H9 (cell line): ENCODE results near the gene RMI2. TPM values are rescaled to one million over a fixed set of nuclear protein-coding genes. Genes with fewer than 3 reads are reported as not detected.
A peak's percentile ranks its signal among the peaks of the same experiment; 100 is the strongest.

Experiments used
- DNase-seq: peaks from one replicate; pipeline ENCODE4 v3.0.0-alpha.2; 2017
- H2AFZ ChIP-seq: one replicate; pipeline ENCODE4 v1.6.1; 2013; ENCODE audit warnings: mild to moderate bottlenecking, low read length, control low read depth, moderate library complexity
- H2AK5ac ChIP-seq: 2 replicates; pipeline ENCODE4 v1.6.1; 2013; ENCODE audit warnings: low read length, control low read depth, mixed read lengths; ENCODE audit not compliant: insufficient read length
- H2BK120ac ChIP-seq: one replicate; pipeline ENCODE4 v1.6.1; 2013; ENCODE audit warnings: low read depth, mild to moderate bottlenecking, low read length, control low read depth, inconsistent platforms; ENCODE audit not compliant: poor library complexity, severe bottlenecking
- H2BK12ac ChIP-seq: 2 replicates; pipeline ENCODE4 v1.6.1; 2013; ENCODE audit warnings: low read length, control low read depth, mixed read lengths, low read depth; ENCODE audit not compliant: insufficient read length
- H2BK15ac ChIP-seq: 2 replicates; pipeline ENCODE4 v1.6.1; 2013; ENCODE audit warnings: low read depth, low read length, control low read depth
- H2BK20ac ChIP-seq: one replicate; pipeline ENCODE4 v1.6.1; 2013; ENCODE audit warnings: low read depth, mild to moderate bottlenecking, low read length, control low read depth, inconsistent platforms; ENCODE audit not compliant: poor library complexity, severe bottlenecking
- H2BK5ac ChIP-seq: 2 replicates; pipeline ENCODE4 v1.6.1; 2013; ENCODE audit warnings: low read length, control low read depth, mixed read lengths; ENCODE audit not compliant: insufficient read length
- H3K14ac ChIP-seq: 2 replicates; pipeline ENCODE4 v1.6.1; 2013; ENCODE audit warnings: low read length, control low read depth; ENCODE audit not compliant: insufficient read depth
- H3K18ac ChIP-seq: 2 replicates; pipeline ENCODE4 v1.6.1; 2013; ENCODE audit warnings: low read depth, mild to moderate bottlenecking, mixed read lengths, low read length, control low read depth; ENCODE audit not compliant: insufficient read length
- H3K23ac ChIP-seq: 2 replicates; pipeline ENCODE4 v1.6.1; 2013; ENCODE audit warnings: low read length, control low read depth, mixed read lengths, low read depth; ENCODE audit not compliant: insufficient read length
- H3K23me2 ChIP-seq: 2 replicates; pipeline ENCODE4 v1.6.1; 2013; ENCODE audit warnings: low read depth, mild to moderate bottlenecking, mixed read lengths, low read length, control low read depth; ENCODE audit not compliant: insufficient read length, poor library complexity, severe bottlenecking
- H3K27ac ChIP-seq: 2 replicates; pipeline ENCODE4 v1.5.1; 2013; ENCODE audit warnings: low read length, control low read depth, mixed read lengths, low read depth; ENCODE audit not compliant: insufficient read length
- H3K27me3 ChIP-seq: 2 replicates; pipeline ENCODE4 v1.6.1; 2013; ENCODE audit warnings: low read length, control low read depth, inconsistent platforms; ENCODE audit not compliant: insufficient read depth
- H3K4ac ChIP-seq: 2 replicates; pipeline ENCODE4 v1.6.1; 2013; ENCODE audit warnings: low read depth, mild to moderate bottlenecking, control low read depth, inconsistent platforms, low read length, moderate library complexity
- H3K4me1 ChIP-seq: 2 replicates; pipeline ENCODE4 v1.6.1; 2013; ENCODE audit warnings: low read length, control low read depth, inconsistent platforms; ENCODE audit not compliant: insufficient read depth
- H3K4me2 ChIP-seq: 2 replicates; pipeline ENCODE4 v1.6.1; 2013; ENCODE audit warnings: low read length, control low read depth, mixed read lengths; ENCODE audit not compliant: insufficient read length, insufficient read depth
- H3K56ac ChIP-seq: 2 replicates; pipeline ENCODE4 v1.6.1; 2013; ENCODE audit warnings: low read depth, mild to moderate bottlenecking, mixed read lengths, low read length, control low read depth; ENCODE audit not compliant: insufficient read length
- H3K79me1 ChIP-seq: 2 replicates; pipeline ENCODE4 v1.6.1; 2013; ENCODE audit warnings: low read depth, mild to moderate bottlenecking, moderate library complexity, low read length, control low read depth, inconsistent platforms; ENCODE audit not compliant: insufficient read depth, poor library complexity, severe bottlenecking
- H3K79me2 ChIP-seq: 2 replicates; pipeline ENCODE4 v1.6.1; 2013; ENCODE audit warnings: low read length, control low read depth, inconsistent platforms; ENCODE audit not compliant: insufficient read depth
- H3K9ac ChIP-seq: 2 replicates; pipeline ENCODE4 v1.6.1; 2013; ENCODE audit warnings: low read length, control low read depth, mixed read lengths; ENCODE audit not compliant: insufficient read length; ENCODE audit errors: extremely low read depth
- H3K9me3 ChIP-seq: one replicate; pipeline ENCODE4 v1.6.1; 2013; ENCODE audit warnings: low read depth, low read length, inconsistent platforms; ENCODE audit not compliant: control insufficient read depth
- H3T11ph ChIP-seq: one replicate; pipeline ENCODE4 v1.6.1; 2013; ENCODE audit warnings: mild to moderate bottlenecking, low read length, control low read depth, inconsistent platforms
- H4K20me1 ChIP-seq: one replicate; pipeline ENCODE4 v1.6.1; 2013; ENCODE audit not compliant: control insufficient read depth, insufficient read length, insufficient read depth
- H4K5ac ChIP-seq: 2 replicates; pipeline ENCODE4 v1.6.1; 2013; ENCODE audit warnings: low read depth, mild to moderate bottlenecking, mixed read lengths, low read length, control low read depth; ENCODE audit not compliant: insufficient read length
- H4K8ac ChIP-seq: replicated peaks from 2 replicates; pipeline ENCODE4 v1.6.1; 2013; ENCODE audit warnings: low read length, control low read depth, mixed read lengths, low read depth; ENCODE audit not compliant: insufficient read length
- H4K91ac ChIP-seq: 2 replicates; pipeline ENCODE4 v1.6.1; 2013; ENCODE audit warnings: low read depth, mild to moderate bottlenecking, moderate library complexity, mixed read lengths, low read length, control low read depth; ENCODE audit not compliant: insufficient read length
- H3K27ac Mint-ChIP-seq, 3 experiments: 2 replicates in 2 of 3; 3 replicates in 1 of 3; pipeline ENCODE4 v1.8.0; 2020 to 2021; ENCODE audit warnings: mixed read lengths in 3 of 3, mild to moderate bottlenecking in 1 of 3, moderate library complexity in 1 of 3
- H3K27me3 Mint-ChIP-seq: 2 replicates; pipeline ENCODE4 v1.8.0; 2021; ENCODE audit warnings: low read depth, mild to moderate bottlenecking, moderate library complexity, mixed read lengths
- H3K36me3 Mint-ChIP-seq, 3 experiments: 2 replicates in 2 of 3; 3 replicates in 1 of 3; pipeline ENCODE4 v1.8.0; 2020 to 2021; ENCODE audit warnings: low read depth in 3 of 3, mixed read lengths in 3 of 3; ENCODE audit not compliant: insufficient read depth in 1 of 3
- H3K4me1 Mint-ChIP-seq, 2 experiments: 2 replicates each; pipeline ENCODE4 v1.8.0; 2020; ENCODE audit warnings: mixed read lengths in 2 of 2
- H3K4me3 Mint-ChIP-seq, 2 experiments: 2 replicates in 1 of 2; 3 replicates in 1 of 2; pipeline ENCODE4 v1.8.0; 2020 to 2021; ENCODE audit warnings: mild to moderate bottlenecking in 2 of 2, mixed read lengths in 2 of 2, moderate library complexity in 1 of 2
- H3K9me3 Mint-ChIP-seq, 2 experiments: 2 replicates in 1 of 2; 3 replicates in 1 of 2; pipeline ENCODE4 v1.8.0; 2020; ENCODE audit warnings: mild to moderate bottlenecking in 2 of 2, mixed read lengths in 2 of 2, moderate library complexity in 1 of 2
- WGBS: extraction: QIAGEN DNeasy Blood & Tissue Kit; methylation state at CpG from one replicate; pipeline ENCODE4 v1.1.7; 2013; ENCODE audit warnings: missing lambda C conversion rate, low lambda C conversion rate, mixed read lengths; ENCODE audit not compliant: insufficient read length; ENCODE audit errors: extremely low coverage; 5-methylcytosine and 5-hydroxymethylcytosine counted together
- total RNA-seq: library from RNA; stranded (reverse); gene quantifications from 2 replicates; pipeline ENCODE4 v1.2.1, GENCODE V29; 2021
- TF ChIP-seq, protein P1 (sequence below): fragments of 200-600 bp; sonication (generic); conservative IDR thresholded peaks from 3 replicates; pipeline ENCODE4 v1.8.0; 2021; ENCODE audit warnings: antibody characterized with exemption, mild to moderate bottlenecking

The RMI2 gene
- total RNA-seq, 1 experiment from 2014 or later = 57.6 TPM

DNA sequence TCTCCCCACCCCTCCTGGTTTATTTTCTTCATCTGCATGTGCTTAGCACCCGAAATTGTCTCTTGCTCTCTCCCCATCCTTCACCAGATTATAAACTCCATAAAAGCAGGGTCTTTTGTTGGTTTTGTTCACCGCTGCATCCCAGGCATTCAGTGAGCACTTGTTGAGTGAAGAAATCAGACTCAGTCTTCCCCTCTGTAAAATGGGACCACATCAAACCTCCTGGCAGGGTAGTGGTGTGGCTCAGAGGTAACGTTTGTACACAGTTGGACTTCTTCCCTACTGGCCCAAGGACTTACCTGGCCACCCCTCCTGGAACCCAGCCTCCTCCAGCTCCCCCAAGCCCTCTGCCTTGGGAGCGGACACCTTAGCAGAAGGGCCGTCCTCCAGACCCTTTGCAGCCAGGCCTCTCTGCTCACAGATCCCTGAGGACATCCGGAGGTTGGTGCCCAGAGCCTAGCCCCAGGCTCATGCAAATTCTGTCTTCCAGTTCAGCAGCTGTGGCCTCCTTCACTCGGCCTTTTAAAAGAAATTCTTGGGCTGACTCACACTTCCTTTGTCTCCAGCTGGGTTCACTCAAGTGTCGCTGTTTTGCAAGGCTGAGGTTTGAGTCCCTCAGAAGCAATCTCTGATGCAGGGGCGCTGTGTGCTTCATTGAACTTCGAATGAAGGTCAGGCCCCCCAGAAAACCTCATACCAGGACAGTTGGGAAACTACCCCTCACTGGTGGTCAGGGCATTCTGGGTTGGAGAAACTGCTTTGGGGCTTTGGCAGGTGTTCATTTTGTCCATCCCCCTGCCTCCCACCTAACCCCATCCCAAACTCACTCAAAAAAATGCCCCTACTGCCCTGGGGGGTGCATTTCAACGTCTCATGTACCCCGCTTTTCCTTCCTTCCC, 16.8 kb upstream of the RMI2 start:
- Histone ChIP-seq H4K5ac (peak overlapping the region; percentile 93), H3K4ac (no peak overlapping the region; the same call in 1 of the 2 replicates), H3K56ac (peak overlapping the region; percentile 39), H2BK120ac (peak overlapping the region; percentile 53), H3K27me3 (no peaks in the 10 kb centered on the region), H3T11ph (peak overlapping the region; percentile 55), H2AFZ (no peak overlapping the region), H4K20me1 (no peaks in the 10 kb centered on the region), H2AK5ac (peak overlapping the region; percentile 65), H3K4me2 (peak overlapping the region; percentile 58), H3K27ac (peak overlapping the region; percentile 99), H3K23me2 (peaks cover 4% of the 10 kb centered on the region), H3K79me2 (no peaks in the 10 kb centered on the region), H4K91ac (peak overlapping the region; percentile 60), H2BK20ac (no peak overlapping the region), H3K23ac (no peak overlapping the region), H3K4me1 (peaks cover 7% of the 10 kb centered on the region; the same call in 1 of the 2 replicates), H3K18ac (peak overlapping the region; percentile 85), H4K8ac (no peak overlapping the region), H3K14ac (peak overlapping the region; percentile 72; the same call in 1 of the 2 replicates), H2BK5ac (peak overlapping the region; percentile 83), H2BK15ac (no peak overlapping the region), H3K79me1 (no peaks in the 10 kb centered on the region), H3K9me3 (no peaks in the 10 kb centered on the region), H3K9ac (peak overlapping the region; percentile 46), H2BK12ac (peak overlapping the region; percentile 88)
- WGBS = no CpG with 5 or more reads among the region's 12 CpGs
- TF ChIP-seq, protein P1, sequence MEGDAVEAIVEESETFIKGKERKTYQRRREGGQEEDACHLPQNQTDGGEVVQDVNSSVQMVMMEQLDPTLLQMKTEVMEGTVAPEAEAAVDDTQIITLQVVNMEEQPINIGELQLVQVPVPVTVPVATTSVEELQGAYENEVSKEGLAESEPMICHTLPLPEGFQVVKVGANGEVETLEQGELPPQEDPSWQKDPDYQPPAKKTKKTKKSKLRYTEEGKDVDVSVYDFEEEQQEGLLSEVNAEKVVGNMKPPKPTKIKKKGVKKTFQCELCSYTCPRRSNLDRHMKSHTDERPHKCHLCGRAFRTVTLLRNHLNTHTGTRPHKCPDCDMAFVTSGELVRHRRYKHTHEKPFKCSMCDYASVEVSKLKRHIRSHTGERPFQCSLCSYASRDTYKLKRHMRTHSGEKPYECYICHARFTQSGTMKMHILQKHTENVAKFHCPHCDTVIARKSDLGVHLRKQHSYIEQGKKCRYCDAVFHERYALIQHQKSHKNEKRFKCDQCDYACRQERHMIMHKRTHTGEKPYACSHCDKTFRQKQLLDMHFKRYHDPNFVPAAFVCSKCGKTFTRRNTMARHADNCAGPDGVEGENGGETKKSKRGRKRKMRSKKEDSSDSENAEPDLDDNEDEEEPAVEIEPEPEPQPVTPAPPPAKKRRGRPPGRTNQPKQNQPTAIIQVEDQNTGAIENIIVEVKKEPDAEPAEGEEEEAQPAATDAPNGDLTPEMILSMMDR = no peak
- H3K9me3 Mint-ChIP-seq = no peaks in the 10 kb centered on the region; a peak in 1 of 5 replicates
- H3K27ac Mint-ChIP-seq = peak overlapping the region; percentile 92 to 98 (median 97)
- peaks cover 0 to 4% (median 0%) of the 10 kb centered on the region in 3 experiments; a peak in 4 of 7 replicates for H3K36me3 Mint-ChIP-seq
- no peaks in the 10 kb centered on the region for H3K27me3 Mint-ChIP-seq
- DNase-seq = peak; percentile 97
- peak overlapping the region; percentile 31 to 64 for H3K4me3 Mint-ChIP-seq
- peaks cover 43 to 46% of the 10 kb centered on the region in 2 experiments for H3K4me1 Mint-ChIP-seq
